ENCODE results near the gene MTARC1. TPM values are rescaled to one million over a fixed set of nuclear protein-coding genes. Genes with fewer than 3 reads are reported as not detected.

The MTARC1 gene
- total and polyA plus RNA-seq, 9 donors, result 1.7 to 13.2 (median 4.7) TPM

GRCh38 chr1:220746851-220747250 lies 39.9 kb upstream of the MTARC1 start:
- intact Hi-C loops (cut with DNase I), result no loop called here
- peaks cover 9% of the 10 kb centered on the region for H3K4me1 ChIP-seq (ENCODE audit: insufficient read depth)
- H3K27ac ChIP-seq, result no peak overlapping the region
- H3K4me3 ChIP-seq, result no peak overlapping the region
- TF ChIP-seq EP300 (IDR thresholded peaks at IDR 0.05) (no peak), CTCF (IDR thresholded peaks at IDR 0.05) (no peak), POLR2A (IDR thresholded peaks at IDR 0.05) (no peak)
- WGBS, 3 donors, result 85 to 96% (median 95%) methylated on average over 3 of the region's 3 CpGs
- H3K36me3 ChIP-seq, result no peaks in the 10 kb centered on the region
- H3K27me3 ChIP-seq, result no peaks in the 10 kb centered on the region
- DNase-seq, result no peak
- H3K9me3 ChIP-seq, result no peaks in the 10 kb centered on the region

- Histone ChIP-seq H3K4me1 (ENCODE audit: insufficient read depth) (peaks cover 9% of the 10 kb centered on the region), H3K27me3 (no peaks in the 10 kb centered on the region), H3K9me3 (no peaks in the 10 kb centered on the region), H3K36me3 (no peaks in the 10 kb centered on the region), H3K4me3 (peak overlapping the region; percentile 52), H3K27ac (peak overlapping the region in 1 of 2 donors; percentile 85)
- intact Hi-C loops (cut with DNase I), result no loop called here
- TF ChIP-seq EP300 (IDR thresholded peaks at IDR 0.05) (no peak), CTCF (IDR thresholded peaks at IDR 0.05) (no peak), POLR2A (IDR thresholded peaks at IDR 0.05) (no peak)
- WGBS, 3 donors, result 17 to 19% (median 19%) methylated on average over 18 of the region's 18 CpGs
- no peak for DNase-seq
Measured at GRCh38 chr1:220747437-220748088, 39.1 kb upstream of the MTARC1 start.

GRCh38 chr1:220748089-220748934 lies 38.4 kb upstream of the MTARC1 start, which contains the start of gene MTARC2:
Gene MTARC2 (plus strand): TSS chr1:220748322. CDS start chr1:220748532, 210 bp downstream.
- Histone ChIP-seq H3K4me3 (peak within 1 kb of the TSS; percentile 52), H3K9me3 (no peaks in the 10 kb centered on the region), H3K27ac (peak within 1 kb of the TSS; percentile 61 to 85), H3K36me3 (no peaks in the 10 kb centered on the region), H3K27me3 (no peaks in the 10 kb centered on the region), H3K4me1 (ENCODE audit: insufficient read depth) (peaks cover 9% of the 10 kb centered on the region)
- TF ChIP-seq EP300 (IDR thresholded peaks at IDR 0.05) (no peak), POLR2A (IDR thresholded peaks at IDR 0.05) (peak; percentile 57), CTCF (IDR thresholded peaks at IDR 0.05) (no peak)
- intact Hi-C loops (cut with DNase I), result no loop called here
- DNase-seq, result peak; percentile 67 to 76 (median 70)
- 1% methylated on average over 62 to 77 of the region's 77 CpGs for WGBS, 3 donors

GRCh38 chr1:220748936-220749335 lies 37.8 kb upstream of the MTARC1 start:
- Histone ChIP-seq H3K36me3 (no peaks in the 10 kb centered on the region), H3K9me3 (no peaks in the 10 kb centered on the region), H3K4me1 (ENCODE audit: insufficient read depth) (peaks cover 9% of the 10 kb centered on the region), H3K27me3 (no peaks in the 10 kb centered on the region), H3K4me3 (peak overlapping the region; percentile 52), H3K27ac (peak overlapping the region; percentile 61 to 85)
- WGBS, 3 donors, result 2 to 6% (median 4%) methylated on average over 3 of the region's 3 CpGs
- no peak for TF ChIP-seq CTCF (IDR thresholded peaks at IDR 0.05)
- TF ChIP-seq EP300 (IDR thresholded peaks at IDR 0.05), result no peak
- no peak for TF ChIP-seq POLR2A (IDR thresholded peaks at IDR 0.05)
- no peak for DNase-seq
- intact Hi-C loops (cut with DNase I), result no loop called here

Measured in ovary (tissue), 9 donors.